ENCODE measurements around the gene REXO5.

- TF ChIP-seq POLR2A (IDR thresholded peaks at IDR 0.05), result no peak
- TF ChIP-seq, protein P1, sequence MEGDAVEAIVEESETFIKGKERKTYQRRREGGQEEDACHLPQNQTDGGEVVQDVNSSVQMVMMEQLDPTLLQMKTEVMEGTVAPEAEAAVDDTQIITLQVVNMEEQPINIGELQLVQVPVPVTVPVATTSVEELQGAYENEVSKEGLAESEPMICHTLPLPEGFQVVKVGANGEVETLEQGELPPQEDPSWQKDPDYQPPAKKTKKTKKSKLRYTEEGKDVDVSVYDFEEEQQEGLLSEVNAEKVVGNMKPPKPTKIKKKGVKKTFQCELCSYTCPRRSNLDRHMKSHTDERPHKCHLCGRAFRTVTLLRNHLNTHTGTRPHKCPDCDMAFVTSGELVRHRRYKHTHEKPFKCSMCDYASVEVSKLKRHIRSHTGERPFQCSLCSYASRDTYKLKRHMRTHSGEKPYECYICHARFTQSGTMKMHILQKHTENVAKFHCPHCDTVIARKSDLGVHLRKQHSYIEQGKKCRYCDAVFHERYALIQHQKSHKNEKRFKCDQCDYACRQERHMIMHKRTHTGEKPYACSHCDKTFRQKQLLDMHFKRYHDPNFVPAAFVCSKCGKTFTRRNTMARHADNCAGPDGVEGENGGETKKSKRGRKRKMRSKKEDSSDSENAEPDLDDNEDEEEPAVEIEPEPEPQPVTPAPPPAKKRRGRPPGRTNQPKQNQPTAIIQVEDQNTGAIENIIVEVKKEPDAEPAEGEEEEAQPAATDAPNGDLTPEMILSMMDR (IDR thresholded peaks at IDR 0.05), result no peak
Observed at GRCh38 chr16:20768818-20769217, 37.5 kb upstream of the REXO5 start.

All from lower leg skin (tissue), 3 donors.